Stimulated activated naive B cell treated with anti-CD40 and anti-IgM and Interleukin-4, amounts not matched to agents 10 μg/mL and 1 μg/mL and 100 μg/mL, for 72 hours (primary cell): Measurements from ENCODE around the gene ALPI.
"Not testable (repeated sequence)": the region's sequence is repeated elsewhere in the genome, so short reads cannot be mapped to it uniquely, and the experiment has no call there.

Experiments used
- ATAC-seq, 2 donors: fragments of 150-1000 bp; cut with Tn5 transposase; replicated peaks; 2 replicates each; pipeline ENCODE4 v1.10.0; 2021; ENCODE audit warnings: moderate library complexity in 1 of 2
- DNase-seq: peaks from one replicate; pipeline ENCODE4 v3.0.0; 2021
- H3K27ac Mint-ChIP-seq: one replicate; pipeline ENCODE4 v1.8.0; 2022; ENCODE audit warnings: mild to moderate bottlenecking, mixed read lengths
- H3K27me3 Mint-ChIP-seq, 2 donors: one replicate each; pipeline ENCODE4 v1.8.0; 2022; ENCODE audit warnings: mixed read lengths in 2 of 2
- H3K36me3 Mint-ChIP-seq, 2 donors: one replicate each; pipeline ENCODE4 v1.8.0; 2022; ENCODE audit warnings: mixed read lengths in 2 of 2, mild to moderate bottlenecking in 1 of 2
- H3K4me1 Mint-ChIP-seq, 2 donors: one replicate each; pipeline ENCODE4 v1.8.0; 2022; ENCODE audit warnings: mixed read lengths in 2 of 2, mild to moderate bottlenecking in 1 of 2
- H3K4me3 Mint-ChIP-seq, 2 donors: one replicate each; pipeline ENCODE4 v1.8.0; 2022; ENCODE audit warnings: mild to moderate bottlenecking in 2 of 2, mixed read lengths in 2 of 2, moderate library complexity in 1 of 2
- H3K9me3 Mint-ChIP-seq, 2 donors: one replicate each; pipeline ENCODE4 v1.8.0; 2022; ENCODE audit warnings: mixed read lengths in 2 of 2, mild to moderate bottlenecking in 1 of 2

Gene ALPI

DNA sequence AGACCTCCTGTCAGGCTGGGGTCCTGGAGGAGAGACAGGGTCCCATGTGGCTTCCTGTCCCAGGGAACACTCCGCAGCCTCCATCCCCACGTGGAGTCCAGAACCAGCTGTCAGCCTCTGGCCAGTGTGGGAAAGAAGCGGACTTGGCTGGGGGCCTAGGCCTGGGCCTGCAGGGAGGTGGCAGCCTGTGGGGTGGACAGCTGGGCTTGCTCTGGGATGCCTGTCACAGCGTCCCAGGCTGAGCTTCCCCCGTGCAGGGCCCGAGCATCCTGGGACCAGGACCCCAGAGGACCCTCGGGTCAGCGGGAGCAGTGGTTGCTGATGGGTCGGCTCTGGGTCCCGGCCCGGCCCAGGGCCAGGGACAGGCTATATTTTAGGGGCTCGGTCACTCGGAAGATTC lies 13.5 kb upstream of the ALPI start:
- not testable (repeated sequence) for H3K36me3 Mint-ChIP-seq, H3K9me3 Mint-ChIP-seq, H3K4me3 Mint-ChIP-seq, ATAC-seq, DNase-seq, H3K27ac Mint-ChIP-seq
- H3K4me1 Mint-ChIP-seq, result peaks cover 9 to 14% of the 10 kb centered on the region in 2 donors
- peaks cover 0 to 35% of the 10 kb centered on the region in 2 donors for H3K27me3 Mint-ChIP-seq

DNA sequence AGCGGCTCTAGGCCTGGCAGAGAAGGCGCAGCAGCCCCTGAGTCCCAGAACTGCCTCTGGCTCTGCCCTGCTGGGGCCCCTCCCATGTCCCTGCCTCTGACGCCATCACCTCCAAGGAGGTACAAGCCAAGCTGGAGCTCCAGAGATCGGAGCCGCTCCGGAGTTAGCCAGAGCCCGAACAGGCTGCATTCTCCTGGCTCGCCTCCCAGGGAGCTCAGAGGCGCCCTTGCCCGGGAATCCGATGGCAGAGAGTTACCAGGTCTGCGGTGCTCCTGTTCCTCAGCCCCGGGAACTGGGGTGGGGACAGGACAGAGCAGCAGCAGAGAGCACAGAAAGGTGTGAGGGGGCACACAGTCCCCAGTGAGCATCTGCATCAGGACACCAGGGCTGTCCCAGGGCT lies 12.9 kb upstream of the ALPI start:
- not testable (repeated sequence) for H3K27ac Mint-ChIP-seq, H3K4me3 Mint-ChIP-seq, H3K9me3 Mint-ChIP-seq, H3K36me3 Mint-ChIP-seq, ATAC-seq, DNase-seq
- Mint-ChIP-seq H3K27me3 (peaks cover 0 to 30% of the 10 kb centered on the region in 2 donors), H3K4me1 (peaks cover 9 to 14% of the 10 kb centered on the region in 2 donors)

DNA sequence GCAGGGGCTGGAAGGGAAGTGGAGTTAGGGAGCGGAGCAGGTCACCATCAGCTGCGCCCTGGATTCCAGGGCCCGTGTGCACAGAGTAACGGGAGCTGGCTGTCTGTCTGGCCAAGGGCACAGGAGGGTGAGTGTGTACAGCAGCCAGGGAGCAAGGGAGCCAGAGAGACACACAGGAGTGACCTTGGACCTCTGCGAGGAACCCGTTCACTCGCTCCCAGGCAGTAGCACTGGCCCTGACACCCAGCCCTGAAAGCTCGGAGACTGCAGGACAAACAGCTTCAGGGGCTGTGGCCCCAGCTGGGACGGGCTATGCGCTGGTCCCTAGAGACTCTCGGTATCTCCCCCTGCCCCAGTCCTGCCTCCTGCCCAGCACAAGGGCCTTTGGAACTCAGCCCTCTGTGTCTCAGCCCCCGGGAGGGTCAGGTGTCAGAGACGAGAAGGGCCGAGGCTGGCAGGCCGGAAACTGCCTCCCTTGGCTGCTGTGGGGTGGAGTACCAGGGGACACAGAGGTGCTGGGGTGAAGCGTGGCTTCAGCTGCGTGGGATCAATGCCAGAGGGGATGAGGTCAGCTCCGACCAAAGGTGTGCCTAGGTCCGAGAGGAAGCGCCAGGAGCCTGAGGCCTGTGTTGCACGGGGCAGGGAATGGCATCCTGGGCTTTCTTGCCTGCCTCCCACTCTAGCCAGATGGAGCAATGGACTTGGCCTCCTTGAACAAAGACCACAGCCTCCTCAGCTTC lies 12.1 kb upstream of the ALPI start:
- not testable (repeated sequence) for H3K36me3 Mint-ChIP-seq, H3K4me3 Mint-ChIP-seq, H3K9me3 Mint-ChIP-seq, H3K27ac Mint-ChIP-seq, DNase-seq, ATAC-seq
- H3K27me3 Mint-ChIP-seq, result peaks cover 0 to 23% of the 10 kb centered on the region in 2 donors
- H3K4me1 Mint-ChIP-seq, result peaks cover 9 to 14% of the 10 kb centered on the region in 2 donors

DNA sequence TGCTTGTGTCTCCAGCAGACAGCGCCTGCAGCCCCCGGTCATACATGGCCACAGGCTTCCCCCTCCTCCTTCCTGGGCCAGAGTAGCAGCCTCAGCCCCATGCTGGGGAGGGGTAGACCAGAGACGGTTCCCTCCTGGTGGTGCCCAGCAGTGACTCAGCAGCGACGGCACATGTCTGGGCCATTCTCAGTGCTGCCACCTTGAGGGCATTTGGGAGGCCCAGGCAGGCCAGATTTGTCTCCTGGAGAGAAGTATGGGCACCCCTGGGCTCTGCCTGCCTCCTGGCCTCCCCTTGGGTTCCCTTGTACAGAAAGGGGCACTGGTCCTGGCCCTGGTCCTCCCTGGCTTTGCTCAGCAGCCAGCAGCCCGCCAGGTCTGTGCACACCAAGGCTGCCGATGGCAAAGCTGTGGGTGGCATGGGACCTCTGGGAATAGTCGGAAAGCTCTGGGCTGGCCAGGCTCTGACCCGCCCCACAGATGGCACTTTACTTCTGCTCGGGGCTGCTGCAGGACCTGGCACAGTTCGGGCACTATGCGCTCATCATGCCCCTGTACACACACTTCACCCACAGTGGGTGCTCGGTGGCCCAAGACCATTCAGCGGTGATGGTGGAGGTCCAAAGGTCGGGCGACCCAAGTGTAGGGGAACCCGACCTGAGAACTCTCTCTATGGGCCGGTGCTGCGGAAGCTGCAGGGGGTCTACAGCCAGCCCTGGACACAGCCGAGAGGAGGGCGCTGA lies 11.4 kb upstream of the ALPI start:
- Mint-ChIP-seq H3K27ac (no peak overlapping the region), H3K4me3 (no peak overlapping the region), H3K27me3 (peaks cover 0 to 18% of the 10 kb centered on the region in 2 donors), H3K9me3 (no peaks in the 10 kb centered on the region), H3K36me3 (no peaks in the 10 kb centered on the region), H3K4me1 (peaks cover 9 to 13% of the 10 kb centered on the region in 2 donors)
- DNase-seq (peak; percentile 53), ATAC-seq (peak; percentile 64 to 73)

DNA sequence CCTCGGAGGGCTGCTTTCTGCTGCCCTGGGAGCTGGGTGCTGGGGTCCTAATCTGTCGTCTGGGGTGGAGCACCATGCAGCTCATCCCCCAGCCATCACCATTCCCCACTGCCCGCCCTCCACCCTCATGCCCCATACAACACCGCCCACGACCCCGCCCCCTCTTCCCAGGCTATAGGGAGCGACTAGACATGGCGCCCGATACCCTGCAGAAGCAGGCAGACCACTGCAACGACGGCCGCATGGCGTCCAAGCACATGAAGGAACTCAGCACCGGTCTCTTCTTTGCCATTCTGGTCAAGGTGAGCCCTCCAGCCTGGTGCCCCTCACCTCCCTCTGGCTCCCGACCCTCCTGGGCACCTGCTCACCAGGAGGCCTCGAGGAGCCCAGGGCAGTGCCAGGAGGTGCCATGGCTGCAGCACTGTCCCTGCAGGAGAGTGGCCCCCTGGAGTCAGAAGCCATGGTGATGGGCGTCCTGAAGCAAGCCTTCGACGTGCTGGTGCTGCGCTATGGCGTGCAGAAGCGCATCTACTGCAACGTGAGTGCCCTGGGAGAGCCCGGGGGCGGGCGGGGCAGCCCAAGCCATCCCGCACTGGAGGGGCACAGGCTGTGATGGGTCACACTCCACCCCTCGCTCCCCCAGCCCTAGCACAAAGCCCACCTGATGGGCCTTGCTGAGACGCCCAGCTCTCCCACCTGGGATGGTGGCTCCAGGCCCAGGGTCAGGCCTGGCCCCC lies 10.6 kb upstream of the ALPI start:
- not testable (repeated sequence) for DNase-seq, H3K27ac Mint-ChIP-seq, H3K4me1 Mint-ChIP-seq, H3K36me3 Mint-ChIP-seq, H3K9me3 Mint-ChIP-seq, ATAC-seq, H3K4me3 Mint-ChIP-seq
- peaks cover 0 to 13% of the 10 kb centered on the region in 2 donors for H3K27me3 Mint-ChIP-seq

DNA sequence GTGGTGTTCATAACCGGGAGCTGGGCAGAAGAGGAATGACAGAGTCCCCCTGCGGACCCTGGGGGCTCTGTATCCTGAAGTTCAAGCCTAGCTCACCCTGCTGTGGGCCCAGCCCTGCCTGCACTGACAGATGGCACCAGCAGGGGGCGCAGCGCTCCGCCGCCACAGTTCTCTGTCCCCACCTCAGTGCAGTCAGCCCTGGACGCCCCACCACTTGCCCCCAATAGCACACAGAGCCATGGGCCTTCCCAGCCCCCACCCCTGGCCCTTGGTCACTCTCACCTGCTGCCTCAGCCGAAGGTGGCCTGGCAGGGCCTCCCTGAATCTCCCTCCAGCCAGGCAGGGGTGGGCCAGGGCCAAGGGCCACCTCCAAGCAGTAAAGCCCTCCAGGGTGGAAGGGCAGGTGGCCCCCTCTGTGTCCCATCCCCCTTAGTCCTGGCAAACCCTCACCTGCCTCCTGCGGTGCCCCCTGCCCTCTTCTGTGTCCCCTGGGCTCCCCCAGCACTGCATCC lies 9.6 kb upstream of the ALPI start:
- H3K36me3 Mint-ChIP-seq, H3K4me1 Mint-ChIP-seq, DNase-seq, H3K9me3 Mint-ChIP-seq, H3K27me3 Mint-ChIP-seq, H3K4me3 Mint-ChIP-seq: not testable (repeated sequence)
- peak; percentile 59 to 60 for ATAC-seq
- H3K27ac Mint-ChIP-seq, result peak overlapping the region; percentile 83

DNA sequence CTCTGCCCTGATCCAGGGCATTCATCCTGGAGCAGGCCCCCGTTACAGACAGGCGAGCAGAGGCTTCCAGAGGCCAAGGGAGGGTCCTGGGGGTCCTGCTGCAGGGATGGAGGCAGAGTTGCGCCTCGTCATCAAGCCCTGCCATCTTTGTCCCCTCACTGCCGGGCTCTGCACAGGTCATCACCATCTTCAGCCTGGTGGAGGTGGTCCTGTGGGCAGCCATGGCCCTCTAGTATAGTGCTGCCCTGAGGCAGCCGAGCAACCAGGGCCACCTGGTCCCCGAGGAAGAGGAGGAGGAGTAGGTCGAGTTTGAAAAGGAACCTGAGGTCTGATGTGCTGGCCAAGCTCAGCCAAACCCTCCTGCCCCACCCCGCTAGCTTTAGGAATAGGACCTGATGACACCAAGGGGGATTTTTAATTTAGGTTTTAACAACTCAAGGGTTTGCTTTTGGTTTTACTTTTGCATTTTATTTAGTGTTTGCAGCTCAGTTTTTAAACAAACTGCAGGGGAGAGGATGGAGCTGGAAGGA lies 8.8 kb upstream of the ALPI start:
- H3K27ac Mint-ChIP-seq, result no peak overlapping the region

DNA sequence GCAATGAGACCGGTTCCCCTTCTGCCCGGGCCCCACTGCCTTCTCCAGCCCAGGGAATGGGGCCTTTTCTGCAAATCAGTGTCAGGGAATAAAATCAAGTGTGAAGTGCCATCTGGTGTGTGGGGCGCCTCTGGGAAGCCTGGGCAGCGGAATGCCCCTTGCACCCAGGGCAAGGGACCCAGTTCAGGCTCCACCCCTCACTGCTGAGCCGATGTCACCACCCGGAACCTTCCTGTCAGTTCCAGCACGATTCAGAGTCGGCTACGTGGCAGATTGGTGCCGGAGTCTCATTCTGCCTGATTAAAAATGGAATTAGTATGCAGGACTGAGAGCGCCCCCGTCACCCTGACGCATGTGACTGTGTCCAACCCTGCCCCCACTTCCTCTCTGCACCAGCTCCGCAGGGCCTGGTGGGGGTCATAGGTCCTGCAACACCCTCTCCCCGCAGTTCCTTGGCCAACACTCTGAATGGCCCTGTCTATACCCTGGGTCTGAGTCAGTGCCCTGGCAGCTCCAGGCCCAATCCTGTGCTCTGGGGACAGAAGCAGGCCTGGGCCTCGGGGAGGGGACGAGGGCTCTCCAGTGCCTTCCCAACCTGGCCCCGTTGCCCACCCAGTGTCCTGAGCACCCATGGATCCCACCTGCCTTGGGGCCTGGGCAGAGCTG lies 8.2 kb upstream of the ALPI start:
- Mint-ChIP-seq H3K36me3 (no peaks in the 10 kb centered on the region), H3K9me3 (no peaks in the 10 kb centered on the region), H3K27me3 (peaks cover 0 to 10% of the 10 kb centered on the region in 2 donors), H3K4me3 (no peak overlapping the region), H3K27ac (no peak overlapping the region), H3K4me1 (peaks cover 0 to 4% of the 10 kb centered on the region in 2 donors)
- DNase-seq (no peak), ATAC-seq (no peak)

More for the DNA sequence above, 8.8 kb upstream of the ALPI start:
- Mint-ChIP-seq H3K4me1 (peaks cover 0 to 4% of the 10 kb centered on the region in 2 donors), H3K36me3 (no peaks in the 10 kb centered on the region), H3K9me3 (no peaks in the 10 kb centered on the region), H3K4me3 (no peak overlapping the region), H3K27me3 (peaks cover 0 to 5% of the 10 kb centered on the region in 2 donors)
- no peak for DNase-seq
- ATAC-seq, result no peak

DNA sequence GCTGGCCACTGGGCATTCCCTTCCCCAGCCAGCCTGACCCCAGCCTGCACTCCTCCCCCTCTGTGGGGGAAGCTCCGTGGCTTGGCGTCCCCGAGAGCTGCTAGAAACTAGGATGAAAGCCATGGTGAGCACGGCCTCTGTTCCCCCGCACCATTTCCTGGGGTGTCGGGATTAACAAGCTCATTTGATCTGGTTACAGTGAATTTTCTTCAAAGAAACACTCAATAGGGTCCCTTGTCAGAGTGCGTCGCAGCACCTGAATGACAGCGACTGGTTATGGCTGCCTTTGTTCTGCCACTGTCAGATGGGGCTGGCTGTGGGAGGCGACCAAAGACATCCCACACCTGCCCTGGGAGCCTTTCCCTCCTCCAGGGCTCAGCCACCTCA lies 7.7 kb upstream of the ALPI start:
- Mint-ChIP-seq H3K4me3 (no peak overlapping the region), H3K27me3 (peaks cover 0 to 13% of the 10 kb centered on the region in 2 donors), H3K27ac (no peak overlapping the region), H3K36me3 (no peaks in the 10 kb centered on the region), H3K9me3 (no peaks in the 10 kb centered on the region), H3K4me1 (peaks cover 0 to 4% of the 10 kb centered on the region in 2 donors)
- no peak for DNase-seq
- ATAC-seq, result no peak

DNA sequence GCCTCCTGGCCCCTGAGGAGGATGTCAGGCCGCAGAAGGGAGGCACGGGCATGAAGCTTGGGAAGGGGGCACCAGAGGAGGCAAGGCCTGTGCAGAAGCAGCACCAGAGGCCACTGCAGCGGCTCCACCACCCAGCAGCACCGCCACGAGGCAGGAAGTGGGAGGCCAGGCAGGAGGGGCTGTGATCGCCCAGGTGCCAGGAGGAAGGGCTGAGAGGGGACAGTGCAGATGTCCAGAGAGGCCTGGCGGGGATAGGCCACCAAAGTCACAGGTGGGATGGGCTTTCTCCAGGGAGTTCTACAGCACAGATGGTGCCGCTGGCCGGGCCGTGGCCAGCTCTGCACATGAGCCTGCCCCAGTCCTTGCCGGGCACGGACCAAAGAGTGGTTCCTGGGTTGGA lies 6.0 kb upstream of the ALPI start:
- DNase-seq, result no peak
- Mint-ChIP-seq H3K27me3 (peaks cover 2 to 15% of the 10 kb centered on the region in 2 donors), H3K4me3 (no peak overlapping the region)

DNA sequence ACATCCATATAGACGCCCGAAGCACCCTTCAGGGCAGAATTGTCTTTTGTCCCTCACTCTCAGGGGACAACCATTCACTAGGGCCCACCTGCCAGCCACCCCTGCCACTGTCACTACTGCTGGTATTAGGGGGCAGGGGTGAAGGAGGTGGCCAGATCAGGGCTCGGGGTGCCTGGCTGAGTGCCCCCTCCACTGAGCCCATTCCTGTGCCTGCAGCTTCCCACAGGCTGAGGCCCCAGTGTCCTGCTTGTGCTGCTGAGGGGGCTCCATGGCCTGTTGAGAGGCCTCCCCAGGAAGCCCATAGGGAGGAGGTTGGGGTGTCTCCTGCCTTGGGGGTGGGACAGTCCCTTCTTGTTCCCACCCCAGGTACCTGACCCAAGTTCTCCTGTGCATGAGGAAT lies 4.3 kb upstream of the ALPI start:
- H3K36me3 Mint-ChIP-seq, DNase-seq, H3K4me3 Mint-ChIP-seq, ATAC-seq, H3K4me1 Mint-ChIP-seq, H3K9me3 Mint-ChIP-seq, H3K27ac Mint-ChIP-seq: not testable (repeated sequence)
- peaks cover 16 to 21% of the 10 kb centered on the region in 2 donors for H3K27me3 Mint-ChIP-seq

More for the DNA sequence above, 6.0 kb upstream of the ALPI start:
- peak in 1 of 2 donors; percentile 27 for ATAC-seq
- Mint-ChIP-seq H3K27ac (no peak overlapping the region), H3K9me3 (no peaks in the 10 kb centered on the region), H3K36me3 (no peaks in the 10 kb centered on the region), H3K4me1 (peaks cover 0 to 2% of the 10 kb centered on the region in 2 donors)

DNA sequence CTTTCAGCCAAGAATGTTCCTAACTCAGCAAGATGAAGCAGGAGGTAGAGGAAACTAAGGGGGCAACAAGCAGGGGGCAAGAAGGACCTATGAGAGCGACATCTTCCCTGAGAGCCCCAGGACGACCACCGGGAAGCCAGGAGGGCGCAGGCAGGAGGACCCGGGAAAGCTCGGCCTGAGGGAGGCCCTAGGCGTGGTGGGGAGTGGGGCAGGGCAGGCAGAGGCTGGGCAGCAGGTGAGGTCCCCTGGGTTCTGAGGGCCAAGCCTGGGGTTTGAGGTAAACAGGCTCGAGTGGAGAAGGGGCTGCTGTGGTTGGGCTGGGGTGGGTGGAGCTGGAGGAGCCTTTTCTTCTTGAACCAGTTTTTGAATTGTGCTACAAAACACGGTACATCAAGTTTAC lies 1.3 kb upstream of the ALPI start:
- Mint-ChIP-seq H3K4me3 (no peak overlapping the region), H3K36me3 (no peaks in the 10 kb centered on the region), H3K27me3 (peaks cover 37 to 45% of the 10 kb centered on the region in 2 donors), H3K4me1 (no peaks in the 10 kb centered on the region), H3K27ac (no peak overlapping the region), H3K9me3 (no peaks in the 10 kb centered on the region)
- no peak for ATAC-seq
- DNase-seq, result no peak

DNA sequence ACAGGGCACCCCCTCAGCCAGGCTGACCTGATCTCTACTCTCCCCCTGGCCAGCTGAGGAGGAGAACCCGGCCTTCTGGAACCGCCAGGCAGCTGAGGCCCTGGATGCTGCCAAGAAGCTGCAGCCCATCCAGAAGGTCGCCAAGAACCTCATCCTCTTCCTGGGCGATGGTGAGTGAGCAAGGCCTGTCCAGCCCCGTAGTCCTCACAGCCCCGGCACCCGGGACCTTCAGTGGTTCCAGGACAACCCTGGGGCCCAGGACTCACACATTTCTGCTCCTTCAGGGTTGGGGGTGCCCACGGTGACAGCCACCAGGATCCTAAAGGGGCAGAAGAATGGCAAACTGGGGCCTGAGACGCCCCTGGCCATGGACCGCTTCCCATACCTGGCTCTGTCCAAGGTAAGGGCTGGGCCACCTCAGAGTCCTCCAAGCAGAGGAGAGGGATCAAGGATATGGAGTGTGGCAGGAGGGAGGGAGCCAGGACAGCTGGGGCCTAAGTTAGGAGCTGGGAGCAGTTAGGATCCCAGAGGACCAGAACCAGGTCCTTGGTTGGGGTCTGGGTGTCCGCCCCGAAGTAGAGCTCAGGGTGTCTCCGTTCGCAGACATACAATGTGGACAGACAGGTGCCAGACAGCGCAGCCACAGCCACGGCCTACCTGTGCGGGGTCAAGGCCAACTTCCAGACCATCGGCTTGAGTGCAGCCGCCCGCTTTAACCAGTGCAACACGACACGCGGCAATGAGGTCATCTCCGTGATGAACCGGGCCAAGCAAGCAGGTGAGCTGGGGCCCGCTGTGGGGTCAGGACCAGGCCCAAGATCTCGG lies 555 bp downstream of the ALPI start:
- Mint-ChIP-seq H3K9me3 (no peaks in the 10 kb centered on the region), H3K4me1 (no peaks in the 10 kb centered on the region), H3K27me3 (peaks cover 44 to 59% of the 10 kb centered on the region in 2 donors), H3K36me3 (no peaks in the 10 kb centered on the region), H3K27ac (no peak overlapping the region), H3K4me3 (no peak overlapping the region)
- ATAC-seq, result no peak
- no peak for DNase-seq
